Measurements from ENCODE around the gene DAP.

DNA sequence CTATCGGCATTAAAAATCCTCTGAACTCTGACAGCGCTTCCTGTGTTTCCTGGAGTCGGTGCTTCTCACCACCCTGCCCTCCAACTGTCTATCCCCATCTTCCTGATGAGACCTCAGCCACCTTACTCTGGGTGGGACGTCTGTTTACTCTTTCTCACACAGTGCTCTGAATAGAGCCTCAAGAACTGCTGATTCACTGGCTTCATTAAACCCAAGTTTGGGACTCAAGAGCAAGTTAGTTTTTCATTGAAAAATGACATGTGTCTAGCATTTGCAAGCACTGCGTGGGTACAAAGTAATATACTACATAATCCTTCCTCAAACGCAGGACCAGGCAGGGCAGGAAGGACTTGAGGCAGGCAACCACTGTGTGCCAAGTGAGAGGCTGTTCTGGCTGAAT lies 49.5 kb downstream of the DAP start:
- TF ChIP-seq POLR2AphosphoS5 (IDR thresholded peaks at IDR 0.05) (no peak), CTCF (IDR thresholded peaks at IDR 0.05) (no peak), POLR2A (IDR thresholded peaks at IDR 0.05; ENCODE audit: low read depth) (no peak)

All from esophagus muscularis mucosa (tissue), 3 donors.